Stimulated activated CD4-positive, alpha-beta T cell treated with anti-CD3 and anti-CD28 coated beads, Interleukin-1b, Interleukin-23, amount 100 ng/mL, for 48 hours (primary cell): ENCODE results near the gene HSPB6.
"Not testable (repeated sequence)": the region's sequence is repeated elsewhere in the genome, so short reads cannot be mapped to it uniquely, and the experiment has no call there.

ENCODE experiments used
- DNase-seq: peaks from one replicate; pipeline ENCODE4 v3.0.0-alpha.2; 2020

The HSPB6 gene, protein sequence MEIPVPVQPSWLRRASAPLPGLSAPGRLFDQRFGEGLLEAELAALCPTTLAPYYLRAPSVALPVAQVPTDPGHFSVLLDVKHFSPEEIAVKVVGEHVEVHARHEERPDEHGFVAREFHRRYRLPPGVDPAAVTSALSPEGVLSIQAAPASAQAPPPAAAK

DNA sequence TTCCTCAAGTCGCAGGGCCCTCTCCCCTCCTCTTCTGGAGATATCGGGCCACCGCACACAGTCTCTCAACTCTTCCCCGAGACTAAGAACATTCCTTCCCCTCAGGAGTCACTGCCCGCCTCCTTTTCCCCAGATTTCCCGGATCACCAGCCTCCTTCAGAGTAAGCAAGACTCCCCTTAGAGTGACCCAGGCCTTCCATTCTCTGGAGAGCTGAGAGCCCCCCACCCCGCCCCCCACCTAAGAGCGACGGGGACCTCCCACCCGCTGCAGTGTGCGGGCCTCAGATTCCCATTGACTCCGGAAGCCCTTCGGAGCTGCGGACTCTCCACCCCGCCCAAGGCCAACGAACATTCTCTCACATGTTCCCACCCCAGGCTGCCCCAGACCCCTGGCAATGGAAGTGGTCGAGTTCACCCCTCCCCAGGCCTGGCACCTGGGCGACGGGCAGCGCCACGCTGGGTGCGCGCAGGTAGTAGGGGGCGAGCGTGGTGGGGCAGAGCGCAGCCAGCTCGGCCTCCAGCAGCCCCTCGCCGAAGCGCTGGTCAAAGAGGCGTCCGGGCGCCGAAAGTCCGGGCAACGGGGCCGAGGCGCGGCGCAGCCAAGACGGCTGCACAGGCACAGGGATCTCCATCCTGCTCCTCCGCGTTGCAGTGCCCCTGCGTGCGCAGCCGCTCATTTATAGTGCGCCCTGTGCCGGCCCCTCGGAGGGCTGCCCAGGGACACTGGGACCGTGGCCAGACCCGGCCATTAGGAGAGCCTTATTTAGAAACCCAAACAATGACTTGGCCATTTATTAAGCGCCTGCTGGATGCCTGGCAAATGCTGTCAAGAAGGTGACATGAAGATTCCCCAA is at the start of gene HSPB6:
Gene HSPB6, minus strand, starts transcription at position 653 of the 854 bp plus-strand sequence. Its CDS starts 21 bp downstream, at position 632.
- no peak for DNase-seq

DNA sequence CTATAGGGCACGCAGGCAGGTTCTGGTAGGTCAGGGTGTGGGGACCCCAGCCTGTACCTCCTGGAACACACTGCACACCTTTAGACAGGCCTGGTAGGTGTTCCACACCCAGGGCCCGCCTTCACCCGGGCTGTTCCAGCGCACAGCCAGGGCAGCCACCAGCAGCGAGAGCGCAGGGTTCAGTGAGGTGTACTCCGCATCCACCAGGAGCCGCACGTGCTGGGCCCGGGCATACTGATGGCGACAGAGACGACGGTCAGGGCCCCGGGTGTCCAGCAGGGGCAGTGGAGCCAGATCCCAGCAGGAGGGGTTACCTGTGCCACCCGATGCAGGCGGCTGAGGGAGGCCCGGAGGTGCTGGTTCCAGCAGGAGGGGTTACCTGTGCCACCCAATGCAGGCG is 49.8 kb upstream of the HSPB6 start:
- no peak for DNase-seq

DNA sequence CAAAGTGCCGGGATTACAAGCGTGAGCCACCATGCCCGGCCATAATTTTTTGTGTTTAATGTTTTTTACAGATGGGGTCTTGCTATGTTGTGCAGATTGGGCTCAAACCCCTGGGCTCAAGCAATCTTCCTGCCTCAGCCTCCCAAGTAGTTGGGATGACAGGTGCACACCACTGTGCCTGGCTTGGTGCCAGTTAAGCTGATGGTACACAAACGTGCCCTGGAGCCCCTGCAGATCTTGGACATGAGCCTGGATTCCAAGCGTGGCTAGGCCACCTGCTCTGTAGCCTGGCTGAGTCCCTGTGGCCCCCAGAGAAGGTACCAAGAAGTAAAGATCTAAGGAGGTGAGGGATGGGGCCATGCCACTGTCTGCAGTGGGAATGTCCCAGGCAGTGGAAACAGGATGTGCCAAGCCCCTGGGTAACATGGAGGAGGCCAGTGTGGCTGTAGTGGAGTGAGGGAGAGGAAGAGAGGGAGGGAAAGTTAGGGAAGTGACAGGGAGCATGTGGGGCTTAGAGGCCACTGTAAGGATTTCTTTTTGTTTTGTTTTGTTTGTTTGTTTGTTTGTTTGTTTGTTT is 48.8 kb upstream of the HSPB6 start:
- DNase-seq, result no peak

DNA sequence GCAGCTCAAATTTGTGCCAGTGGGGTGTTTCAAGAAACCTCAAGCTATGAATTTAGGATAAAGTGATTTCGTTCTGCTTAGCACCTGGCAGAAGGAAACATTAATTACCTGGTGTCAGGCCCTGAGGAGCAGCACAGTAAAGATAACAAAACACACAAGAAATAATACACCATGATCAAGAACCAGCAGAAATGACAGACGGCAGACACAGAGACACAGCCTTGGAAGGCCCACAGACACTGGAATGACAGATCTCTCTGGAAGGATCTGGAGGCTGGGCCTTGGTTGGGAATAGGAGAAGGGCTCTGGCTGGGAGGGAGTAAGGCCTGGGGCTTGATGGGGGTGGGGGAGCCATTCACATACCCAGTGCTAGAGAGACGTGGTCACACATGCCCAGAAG is 45.0 kb upstream of the HSPB6 start:
- no peak for DNase-seq

DNA sequence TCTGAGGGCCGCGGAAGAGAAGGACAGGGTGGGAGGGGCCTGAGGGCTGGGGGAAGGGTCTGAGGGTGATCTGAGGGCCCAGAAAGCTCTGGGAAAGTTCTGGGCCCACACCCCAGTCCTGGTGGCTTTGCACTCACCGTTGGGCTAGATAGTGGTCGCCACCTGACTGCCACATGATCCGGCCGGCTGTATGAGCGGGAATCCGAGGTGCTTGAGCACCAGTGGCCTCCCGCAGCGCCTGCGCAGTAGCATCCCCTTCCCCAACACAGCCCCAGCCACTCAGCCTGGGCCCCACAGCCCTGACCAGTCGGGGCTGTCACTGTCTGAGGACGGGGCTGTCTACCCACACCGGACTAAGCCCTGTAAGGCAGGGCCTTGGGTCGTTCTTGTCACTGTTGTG is 40.8 kb upstream of the HSPB6 start:
- no peak for DNase-seq

DNA sequence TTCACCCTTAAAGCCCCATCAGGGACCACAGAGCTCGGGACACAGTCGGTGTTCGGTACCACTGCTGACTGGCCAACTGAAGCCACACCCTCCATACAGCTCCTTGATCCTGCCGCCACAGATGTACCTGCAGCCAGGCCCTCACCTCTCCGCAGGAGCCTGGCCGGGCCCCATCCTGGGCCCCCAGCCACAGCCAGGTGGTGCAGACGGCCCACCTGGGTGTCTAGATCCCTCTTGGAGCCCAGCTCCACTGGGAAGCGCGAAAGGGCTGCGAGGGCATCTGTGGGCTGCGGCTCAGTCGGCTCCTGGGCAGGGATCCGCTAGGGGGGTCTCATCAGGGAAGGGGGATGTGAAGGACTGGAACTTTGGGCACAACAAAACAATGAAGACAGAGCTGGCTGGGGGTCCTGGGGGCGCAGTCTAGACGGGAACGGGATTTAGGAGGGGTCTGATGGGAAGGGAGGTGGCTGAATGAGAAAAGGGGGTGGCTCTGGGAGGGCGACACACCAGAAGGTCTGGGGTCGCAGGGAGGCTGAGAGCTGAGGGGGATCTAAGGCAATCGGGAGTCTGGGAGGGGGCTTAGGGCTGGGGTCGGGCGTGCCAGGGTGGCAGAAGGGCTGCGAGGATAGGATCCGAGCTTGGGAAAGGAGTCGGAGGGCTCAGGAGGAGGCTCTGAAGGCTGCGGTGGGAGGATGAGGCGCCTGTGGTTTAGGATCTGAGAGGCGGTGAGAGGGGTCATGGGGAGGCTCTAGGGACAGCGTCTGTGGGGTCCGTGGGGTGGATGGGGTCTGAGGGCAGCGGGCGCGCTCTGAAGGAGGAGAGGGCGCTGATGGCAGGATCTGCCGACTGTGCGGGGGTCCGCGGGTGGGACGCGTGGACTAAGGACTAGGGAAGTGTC is 40.1 kb upstream of the HSPB6 start:
- no peak for DNase-seq

DNA sequence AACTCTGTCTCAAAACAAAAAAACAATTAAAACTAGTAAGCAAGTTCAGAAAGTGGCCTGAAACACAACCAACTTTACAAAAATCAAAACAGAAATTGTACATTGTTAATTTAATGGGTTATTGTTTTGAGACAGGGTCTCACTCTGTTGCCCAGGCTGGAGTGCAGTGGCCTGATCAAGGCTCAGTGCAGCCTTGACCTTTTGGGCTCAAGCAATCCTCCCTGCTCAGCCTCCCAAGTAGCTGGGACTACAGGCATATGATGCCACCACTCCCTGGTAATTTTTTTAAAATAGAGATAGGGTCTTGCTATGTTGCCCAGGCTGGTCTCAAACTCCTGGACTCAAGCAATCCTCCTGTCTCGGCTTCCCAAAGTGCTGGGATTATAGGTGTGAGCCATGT is 38.7 kb upstream of the HSPB6 start:
- DNase-seq, result not testable (repeated sequence)

DNA sequence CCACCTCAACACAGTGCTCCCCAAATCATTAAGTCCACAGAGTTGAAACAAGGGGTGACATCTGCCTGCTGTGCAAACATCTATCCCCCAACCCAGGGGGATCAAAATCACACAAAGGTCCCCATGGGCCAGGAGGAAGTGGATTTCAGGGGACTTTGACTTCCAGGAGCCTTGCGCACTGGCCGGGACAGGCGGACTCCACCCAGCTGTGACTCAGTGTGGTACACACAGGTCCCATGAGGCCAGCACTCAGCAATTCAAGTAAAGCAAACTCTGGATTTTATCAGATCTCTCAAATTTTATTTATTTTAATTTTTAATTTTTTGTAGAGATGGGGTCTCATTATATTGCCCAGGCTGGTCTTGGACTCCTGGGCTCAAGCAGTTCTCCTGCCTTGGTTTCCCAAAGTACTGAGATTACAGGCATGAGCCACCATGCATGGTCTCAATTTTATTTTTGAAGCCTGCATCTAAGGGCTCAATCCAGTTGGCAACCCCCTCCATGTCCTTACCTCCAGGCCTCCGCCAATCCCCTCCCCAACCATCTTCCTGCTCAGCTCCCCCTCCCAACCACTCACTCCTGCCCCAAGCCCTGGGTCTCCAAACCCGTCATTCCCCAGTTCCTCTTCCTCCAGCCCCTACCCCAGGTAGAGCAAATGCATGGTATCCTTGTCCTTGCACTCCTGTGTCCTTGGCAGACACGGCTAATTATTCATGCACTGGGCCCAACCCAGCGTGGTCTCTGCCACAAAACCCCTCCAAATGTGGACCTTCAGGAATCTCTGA is 36.7 kb upstream of the HSPB6 start:
- DNase-seq, result no peak

DNA sequence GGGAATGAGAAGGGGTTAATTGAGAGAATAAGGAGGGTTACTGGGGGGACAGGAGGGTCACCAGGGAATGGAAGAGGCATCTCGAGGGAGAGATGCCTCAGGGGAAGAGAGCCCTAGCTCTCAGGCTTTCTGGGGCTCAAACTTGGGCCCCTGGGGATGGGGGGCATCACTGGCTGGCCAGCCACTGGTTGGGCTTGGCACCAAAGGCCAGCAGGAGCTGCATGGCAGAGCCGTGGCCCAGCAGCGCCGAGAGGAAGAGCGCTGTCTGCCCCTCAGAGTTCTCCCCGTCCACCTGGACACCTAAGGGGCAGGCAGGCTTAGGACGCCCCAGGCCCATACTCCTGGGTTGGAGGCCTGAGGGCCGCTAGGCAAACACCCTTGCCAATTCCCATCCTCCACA is 36.1 kb upstream of the HSPB6 start:
- no peak for DNase-seq

DNA sequence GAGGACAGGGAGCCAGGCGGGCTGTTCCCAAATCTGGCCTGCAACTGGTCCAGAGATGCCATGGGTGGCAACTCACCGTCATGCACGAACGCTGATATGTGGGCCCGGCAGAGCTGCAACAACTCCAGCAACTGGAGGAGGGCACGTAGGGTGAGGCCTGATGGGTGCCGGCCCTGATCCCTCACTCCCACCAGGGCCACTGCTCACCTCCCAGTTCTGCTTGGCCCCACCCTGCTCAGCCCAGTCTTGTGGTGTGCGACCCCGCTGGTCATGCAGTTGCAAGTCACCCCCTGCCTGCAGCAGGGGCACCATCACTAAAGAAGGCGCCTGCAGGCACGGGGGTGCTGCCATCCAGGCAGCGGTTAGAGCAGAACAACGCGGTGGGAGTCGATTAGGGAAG is 35.5 kb upstream of the HSPB6 start:
- DNase-seq, result no peak

DNA sequence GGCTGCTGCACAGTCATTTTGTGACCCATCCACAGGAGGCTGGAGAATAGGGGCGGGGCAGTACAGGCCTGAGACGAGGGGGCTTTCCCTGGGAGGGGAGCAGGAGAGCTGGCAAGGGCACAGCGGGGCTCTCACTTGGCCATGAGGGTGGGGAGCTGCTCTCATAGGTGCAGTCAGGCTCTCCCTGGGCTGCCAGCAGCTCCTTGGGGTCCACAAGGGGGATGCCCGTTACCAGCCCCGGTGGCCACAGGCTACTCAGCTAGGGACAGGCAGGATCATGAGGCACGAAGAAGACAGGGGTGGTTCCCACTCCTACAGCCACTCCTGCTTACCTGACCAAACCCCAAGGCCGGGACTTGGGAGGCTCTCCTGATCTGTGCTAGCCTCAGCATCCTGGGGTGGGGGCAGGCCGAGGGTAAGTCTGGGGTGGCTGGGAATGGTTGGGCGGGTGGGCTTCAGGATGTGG is 35.0 kb upstream of the HSPB6 start:
- no peak for DNase-seq

DNA sequence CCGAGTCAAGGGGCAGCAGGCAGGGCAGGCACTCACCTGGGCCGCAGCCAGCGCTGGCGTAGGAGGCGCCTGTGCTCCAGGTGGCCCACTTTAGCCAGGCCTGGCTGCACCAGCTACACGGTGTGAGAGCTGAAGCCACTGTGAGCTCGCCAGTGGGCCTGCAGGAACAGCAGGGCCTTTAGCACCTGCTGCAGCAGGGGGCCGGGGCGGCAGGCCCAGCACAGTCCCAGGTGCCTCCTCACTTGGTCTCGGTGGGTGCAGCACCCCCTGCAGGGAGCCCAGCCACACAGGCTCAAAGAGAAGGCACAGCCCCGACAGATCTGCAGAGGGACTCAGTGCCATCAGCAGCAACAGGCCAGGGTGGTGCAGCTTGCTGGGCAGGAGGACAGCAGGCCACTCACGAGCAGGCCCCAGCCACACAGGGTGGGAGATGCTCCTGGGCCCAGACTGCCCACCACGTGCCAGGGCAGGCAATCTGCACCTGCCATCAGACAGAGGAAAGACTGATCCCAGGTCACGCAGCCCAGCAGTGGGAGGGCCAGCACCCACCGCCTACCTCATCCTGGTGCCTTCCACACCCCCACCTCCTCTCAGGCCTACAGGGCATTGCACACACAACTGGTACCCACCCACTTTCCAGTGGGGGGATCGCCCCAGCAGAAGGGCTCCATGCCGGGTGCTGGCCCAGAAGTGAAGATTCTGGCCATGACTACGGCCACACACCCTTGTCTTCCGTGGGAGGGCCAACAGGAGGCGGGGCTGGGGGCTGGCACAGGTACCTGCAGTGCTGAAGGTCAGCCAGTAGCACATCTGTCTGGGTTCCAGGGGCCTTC is 34.4 kb upstream of the HSPB6 start:
- no peak for DNase-seq

DNA sequence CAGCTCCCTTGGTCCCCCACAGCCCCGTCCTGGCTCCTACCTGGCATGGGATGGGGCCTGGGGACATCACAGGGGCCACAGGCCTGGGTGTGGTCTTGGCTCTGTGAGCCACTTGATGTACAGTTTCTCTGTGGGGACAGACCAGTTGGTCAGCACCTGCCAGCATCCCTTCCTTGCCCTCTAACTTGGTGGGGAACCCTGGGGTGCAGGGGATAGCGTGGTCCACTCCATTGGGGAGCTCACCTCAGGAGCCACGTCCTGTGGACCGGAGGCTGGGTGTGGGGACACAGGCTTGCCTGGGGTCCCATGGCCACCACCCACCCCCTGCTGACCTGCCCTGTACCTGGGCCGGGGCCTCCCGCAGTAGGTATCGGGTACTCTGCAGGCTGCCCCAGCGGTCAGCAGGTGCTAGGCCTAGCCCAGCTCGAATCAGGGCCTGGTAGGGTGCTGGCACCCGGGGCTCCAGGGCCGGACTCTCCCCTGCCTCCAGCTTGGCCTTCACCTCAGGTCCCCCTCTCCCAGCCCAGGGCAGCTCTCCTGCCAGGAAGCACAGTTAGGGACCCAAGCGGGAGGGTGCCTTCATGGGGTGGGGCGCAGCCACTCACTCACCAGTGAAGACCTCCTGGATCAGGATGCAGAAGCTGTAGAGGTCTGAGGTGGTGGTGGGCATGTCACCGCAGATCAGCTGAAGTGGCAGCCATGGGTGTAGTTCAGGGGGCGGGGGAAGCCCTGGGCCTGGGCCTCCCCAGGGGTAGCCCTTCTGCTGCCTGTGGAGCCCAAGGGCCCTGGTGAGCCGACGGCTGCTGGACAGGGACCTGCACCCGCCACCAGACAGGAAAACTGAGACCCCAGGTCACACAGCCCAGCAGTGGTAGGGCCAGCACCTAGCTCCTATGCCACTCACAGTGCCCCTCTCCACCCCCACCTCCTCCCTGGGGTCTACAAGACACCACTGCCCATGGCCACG is 33.4 kb upstream of the HSPB6 start:
- DNase-seq, result no peak

DNA sequence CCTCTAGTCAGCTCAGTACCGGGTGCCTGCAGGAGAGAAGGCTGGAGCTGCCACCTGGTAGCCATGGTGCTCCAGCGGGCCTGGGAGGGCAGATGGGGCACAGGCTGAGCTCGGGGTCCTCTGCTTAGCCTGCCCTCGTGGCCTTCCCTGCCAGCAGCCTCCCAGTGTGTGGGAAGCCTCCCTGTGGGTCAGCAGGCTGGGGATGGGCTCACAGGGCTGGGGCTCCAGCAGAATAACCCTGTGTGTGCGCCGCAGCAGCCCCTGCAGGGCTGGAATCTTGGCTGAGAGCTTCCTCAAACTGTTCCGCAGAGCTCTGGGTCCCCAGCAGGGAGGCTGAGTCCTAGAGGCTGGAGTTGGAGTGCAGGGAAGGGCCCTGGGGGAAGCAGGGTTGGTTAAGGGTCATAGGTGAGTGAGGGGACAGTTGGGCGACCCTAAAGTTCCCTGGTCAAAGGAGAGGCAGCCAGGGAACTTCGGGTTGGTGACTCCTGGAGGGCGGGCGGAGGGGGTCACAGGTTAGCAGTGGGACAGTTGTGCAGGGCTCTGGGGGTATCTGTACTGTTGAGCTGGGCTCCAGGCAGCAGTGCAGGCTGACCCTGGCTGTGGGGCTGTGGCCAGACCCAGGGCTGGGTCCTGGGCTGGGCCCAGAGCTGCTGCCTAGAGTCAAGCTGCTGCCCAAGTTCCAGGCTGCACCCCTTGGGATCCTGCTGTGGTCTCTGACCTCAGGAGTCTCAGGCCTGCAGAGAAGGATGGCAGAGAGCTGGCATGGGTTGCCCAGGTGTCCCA is 32.6 kb upstream of the HSPB6 start:
- no peak for DNase-seq

DNA sequence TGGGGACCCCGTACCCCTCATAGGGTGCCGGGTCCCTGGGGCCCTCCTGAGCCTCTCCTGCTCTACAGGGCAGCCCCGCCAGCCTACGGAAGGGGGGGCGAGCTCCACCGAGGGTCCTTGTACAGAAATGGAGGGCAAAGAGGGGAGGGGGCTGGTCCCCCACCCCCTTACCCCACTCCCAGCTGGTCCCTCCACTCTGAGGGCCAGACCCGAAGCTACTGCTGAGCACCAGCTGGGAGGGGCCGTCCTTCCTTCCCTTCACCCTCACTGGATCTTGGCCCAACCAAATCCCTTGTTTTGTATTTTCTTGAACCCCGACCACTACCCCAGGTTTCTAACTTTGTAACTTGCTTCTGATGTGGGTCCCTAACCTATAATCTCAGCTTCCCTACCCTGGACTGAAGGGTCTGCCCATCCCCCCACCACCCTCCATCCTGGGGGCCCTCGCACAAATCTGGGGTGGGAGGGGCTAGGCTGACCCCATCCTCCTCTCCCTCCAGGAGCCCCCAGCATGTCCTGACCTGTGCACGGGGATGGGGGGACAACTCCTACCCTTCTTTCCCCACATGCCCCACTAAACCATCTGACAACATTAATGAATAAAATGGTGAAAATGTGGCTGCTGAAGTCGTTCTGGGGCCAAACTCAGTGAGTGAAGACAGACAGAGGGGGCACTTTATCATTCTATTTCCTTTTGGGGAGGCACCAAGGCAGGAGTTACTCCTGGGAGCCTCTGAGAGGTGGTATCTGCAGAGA is 31.6 kb upstream of the HSPB6 start:
- DNase-seq, result no peak

DNA sequence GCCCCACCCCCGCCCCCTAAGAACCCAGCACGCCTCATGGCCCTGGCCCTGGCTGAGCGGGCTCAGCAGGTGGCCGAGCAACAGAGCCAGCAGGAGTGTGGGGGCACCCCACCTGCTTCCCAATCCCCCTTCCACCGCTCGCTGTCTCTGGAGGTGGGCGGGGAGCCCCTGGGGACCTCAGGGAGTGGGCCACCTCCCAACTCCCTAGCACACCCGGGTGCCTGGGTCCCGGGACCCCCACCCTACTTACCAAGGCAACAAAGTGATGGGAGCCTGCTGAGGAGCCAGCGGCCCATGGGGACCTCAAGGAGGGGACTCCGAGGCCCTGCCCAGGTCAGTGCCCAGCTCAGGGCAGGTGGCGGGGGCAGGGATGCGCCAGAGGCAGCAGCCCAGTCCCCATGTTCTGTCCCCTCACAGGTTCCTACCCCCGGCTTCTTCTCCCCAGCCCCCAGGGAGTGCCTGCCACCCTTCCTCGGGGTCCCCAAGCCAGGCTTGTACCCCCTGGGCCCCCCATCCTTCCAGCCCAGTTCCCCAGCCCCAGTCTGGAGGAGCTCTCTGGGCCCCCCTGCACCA is 30.5 kb upstream of the HSPB6 start:
- DNase-seq, result no peak

DNA sequence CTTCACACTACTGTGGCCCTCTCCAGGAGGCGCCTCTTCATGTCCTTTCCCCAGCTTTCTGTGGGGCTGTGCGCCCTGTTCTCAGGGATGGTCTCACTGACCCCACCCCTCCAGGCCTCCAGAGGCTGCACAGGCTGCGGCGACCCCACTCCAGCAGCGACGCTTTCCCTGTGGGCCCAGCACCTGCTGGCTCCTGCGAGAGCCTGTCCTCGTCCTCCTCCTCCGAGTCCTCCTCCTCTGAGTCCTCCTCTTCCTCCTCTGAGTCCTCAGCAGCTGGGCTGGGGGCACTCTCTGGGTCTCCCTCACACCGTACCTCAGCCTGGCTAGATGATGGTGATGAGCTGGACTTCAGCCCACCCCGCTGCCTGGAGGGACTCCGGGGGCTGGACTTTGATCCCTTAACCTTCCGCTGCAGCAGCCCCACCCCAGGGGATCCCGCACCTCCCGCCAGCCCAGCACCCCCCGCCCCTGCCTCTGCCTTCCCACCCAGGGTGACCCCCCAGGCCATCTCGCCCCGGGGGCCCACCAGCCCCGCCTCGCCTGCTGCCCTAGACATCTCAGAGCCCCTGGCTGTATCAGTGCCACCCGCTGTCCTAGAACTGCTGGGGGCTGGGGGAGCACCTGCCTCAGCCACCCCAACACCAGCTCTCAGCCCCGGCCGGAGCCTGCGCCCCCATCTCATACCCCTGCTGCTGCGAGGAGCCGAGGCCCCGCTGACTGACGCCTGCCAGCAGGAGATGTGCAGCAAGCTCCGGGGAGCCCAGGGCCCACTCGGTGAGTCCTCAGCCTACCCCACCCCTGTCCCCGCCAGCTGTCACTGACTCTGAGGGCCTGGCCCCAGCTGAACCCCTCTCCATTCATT is 29.7 kb upstream of the HSPB6 start:
- DNase-seq, result no peak
